Prostate gland (tissue), 2 donors: Measurements from ENCODE around the gene TDRD1. TPM values are rescaled to one million over a fixed set of nuclear protein-coding genes. Genes with fewer than 3 reads are reported as not detected.
"Not testable (repeated sequence)": the region's sequence is repeated elsewhere in the genome, so short reads cannot be mapped to it uniquely, and the experiment has no call there.

Experiments
- DNase-seq: peaks from one replicate; pipeline ENCODE4 v3.0.0-alpha.2; 2019; ENCODE audit warnings: low spot score
- H3K27ac ChIP-seq, 2 donors: fragments of 200-600 bp; sonication (generic); 2 replicates each; pipeline ENCODE4 v1.5.1; 2017 to 2019
- H3K27me3 ChIP-seq: fragments of 200-600 bp; sonication (generic); replicated peaks from 2 replicates; pipeline ENCODE4 v1.5.1; 2019; ENCODE audit not compliant: insufficient read depth
- H3K36me3 ChIP-seq, 2 donors: fragments of 200-600 bp; sonication (generic); 1 replicate in 1 of 2; 2 replicates in 1 of 2; pipeline versions ENCODE4 v1.5.1 to v1.8.1; 2017 to 2019
- H3K4me1 ChIP-seq: fragments of 200-600 bp; sonication (generic); replicated peaks from 2 replicates; pipeline ENCODE4 v1.5.1; 2019
- H3K4me3 ChIP-seq, 2 donors: fragments of 200-600 bp; sonication (generic); 2 replicates each; pipeline ENCODE4 v1.5.1; 2017 to 2019
- H3K9me3 ChIP-seq: fragments of 200-600 bp; sonication (generic); 2 replicates; pipeline ENCODE4 v1.5.1; 2017
- CTCF ChIP-seq, 4 experiments: fragments of 200-600 bp in 2 of 4; fragments of 450-650 bp in 2 of 4; sonication (generic) in 2 of 4; IDR thresholded peaks; 1 replicate in 3 of 4; 2 replicates in 1 of 4; pipeline ENCODE4 v1.5.1; 2016 to 2019; ENCODE audit warnings: antibody characterized with exemption in 4 of 4, mild to moderate bottlenecking in 2 of 4, moderate library complexity in 2 of 4
- POLR2A ChIP-seq: fragments of 450-650 bp; IDR thresholded peaks from one replicate; pipeline ENCODE4 v1.6.1; 2016; ENCODE audit warnings: antibody characterized with exemption, mild to moderate bottlenecking
- POLR2AphosphoS5 ChIP-seq: sonication (generic); formaldehyde crosslinking; IDR thresholded peaks from one replicate; pipeline ENCODE4 v1.6.1; 2017; ENCODE audit warnings: antibody characterized with exemption
- WGBS: methylation state at CpG from one replicate; pipeline ENCODE4 v1.1.5; 2018; 5-methylcytosine and 5-hydroxymethylcytosine counted together
- intact Hi-C: fragments of 100-400 bp; cut with DNase I; formaldehyde crosslinking; loops from one replicate; pipeline ENCODE4 v1.14.2; 2022
- total RNA-seq, 2 donors: library from RNA; depleted of rRNA; stranded (reverse); fragments of >200 nt; gene quantifications; one replicate each; pipeline ENCODE4 v1.1.0, GENCODE V29; 2016

Gene TDRD1
- total RNA-seq, 2 donors from 2014 or later, result 16.0 TPM; not detected in 1

GRCh38 chr10:114142018-114142417 is 37.1 kb upstream of the TDRD1 start:
- no peaks in the 10 kb centered on the region for H3K4me1 ChIP-seq
- H3K9me3 ChIP-seq, result no peaks in the 10 kb centered on the region
- intact Hi-C loops, result no loop called here
- no peak for DNase-seq
- no peaks in the 10 kb centered on the region for H3K27me3 ChIP-seq
- WGBS, result 34% methylated on average over 3 of the region's 3 CpGs
- no peak overlapping the region for H3K4me3 ChIP-seq
- TF ChIP-seq POLR2AphosphoS5 (no peak), CTCF (IDR thresholded peaks at IDR 0.05) (no peak), POLR2A (no peak)
- no peaks in the 10 kb centered on the region for H3K36me3 ChIP-seq
- H3K27ac ChIP-seq, result no peak overlapping the region

- Histone ChIP-seq H3K36me3 (no peaks in the 10 kb centered on the region), H3K27me3 (no peaks in the 10 kb centered on the region), H3K27ac (no peak overlapping the region), H3K4me3 (no peak overlapping the region), H3K9me3 (no peaks in the 10 kb centered on the region), H3K4me1 (no peaks in the 10 kb centered on the region)
- TF ChIP-seq CTCF (IDR thresholded peaks at IDR 0.05), result no peak
- TF ChIP-seq POLR2A, result no peak
- no peak for TF ChIP-seq POLR2AphosphoS5
- intact Hi-C loops, result no loop called here
- 97% methylated on average over 1 of the region's 1 CpG for WGBS
- DNase-seq, result no peak
Measured at GRCh38 chr10:114143160-114143559, 36.0 kb upstream of the TDRD1 start.

GRCh38 chr10:114149476-114149875 is 29.7 kb upstream of the TDRD1 start:
- H3K27me3 ChIP-seq, H3K4me3 ChIP-seq, H3K36me3 ChIP-seq, H3K4me1 ChIP-seq, intact Hi-C loops, DNase-seq, H3K27ac ChIP-seq, H3K9me3 ChIP-seq: not testable (repeated sequence)
- 95% methylated on average over 3 of the region's 3 CpGs for WGBS

- Histone ChIP-seq H3K9me3 (no peaks in the 10 kb centered on the region), H3K36me3 (peaks cover 0 to 5% of the 10 kb centered on the region in 2 donors), H3K27ac (no peak overlapping the region), H3K4me1 (no peaks in the 10 kb centered on the region), H3K4me3 (no peak overlapping the region), H3K27me3 (no peaks in the 10 kb centered on the region)
- WGBS, result 97% methylated on average over 2 of the region's 2 CpGs
- DNase-seq, result no peak
- TF ChIP-seq POLR2A (no peak), CTCF (IDR thresholded peaks at IDR 0.05) (no peak), POLR2AphosphoS5 (no peak)
- intact Hi-C loops, result no loop called here
Measured at GRCh38 chr10:114151486-114151885, 27.7 kb upstream of the TDRD1 start.

- no peaks in the 10 kb centered on the region for H3K4me1 ChIP-seq
- TF ChIP-seq CTCF (IDR thresholded peaks at IDR 0.05), result no peak
- TF ChIP-seq POLR2A, result no peak
- TF ChIP-seq POLR2AphosphoS5, result no peak
- peaks cover 0 to 5% of the 10 kb centered on the region in 2 donors for H3K36me3 ChIP-seq
- no peaks in the 10 kb centered on the region for H3K27me3 ChIP-seq
- H3K27ac ChIP-seq, result no peak overlapping the region
- no peaks in the 10 kb centered on the region for H3K9me3 ChIP-seq
- WGBS, result 92% methylated on average over 1 of the region's 1 CpG
- no peak for DNase-seq
- no peak overlapping the region for H3K4me3 ChIP-seq
- intact Hi-C loops, result no loop called here
Measured at GRCh38 chr10:114151892-114152291, 27.3 kb upstream of the TDRD1 start.
